HG02623 (cell line): Measurements from ENCODE around the gene REXO5.
"Not testable (repeated sequence)": the region's sequence is repeated elsewhere in the genome, so short reads cannot be mapped to it uniquely, and the experiment has no call there.

Source experiments
- ATAC-seq: cut with Tn5 transposase; IDR thresholded peaks from one replicate; pipeline ENCODE4 v1.9.1; 2021; ENCODE audit warnings: moderate library complexity; ENCODE audit not compliant: unreplicated experiment

The REXO5 gene

DNA sequence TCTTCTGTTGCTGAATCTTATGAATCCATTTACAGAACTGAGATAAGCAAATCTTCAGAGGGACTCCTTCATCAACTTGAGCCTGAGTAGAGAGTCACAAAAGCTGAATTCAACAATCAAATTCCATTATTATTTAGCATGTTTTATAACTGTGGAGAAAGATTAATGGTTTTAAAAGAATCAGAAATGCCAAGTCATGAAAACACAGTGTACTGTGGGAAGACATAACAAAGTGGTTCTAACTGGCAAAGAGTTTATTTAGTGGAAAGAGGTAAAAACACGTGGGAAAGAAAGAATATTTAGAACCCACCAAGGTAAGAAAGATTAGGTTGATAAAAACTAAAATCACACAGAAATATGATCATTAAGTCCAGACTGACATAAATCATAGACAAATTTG is 5.0 kb upstream of the REXO5 start:
- ATAC-seq, result no peak

DNA sequence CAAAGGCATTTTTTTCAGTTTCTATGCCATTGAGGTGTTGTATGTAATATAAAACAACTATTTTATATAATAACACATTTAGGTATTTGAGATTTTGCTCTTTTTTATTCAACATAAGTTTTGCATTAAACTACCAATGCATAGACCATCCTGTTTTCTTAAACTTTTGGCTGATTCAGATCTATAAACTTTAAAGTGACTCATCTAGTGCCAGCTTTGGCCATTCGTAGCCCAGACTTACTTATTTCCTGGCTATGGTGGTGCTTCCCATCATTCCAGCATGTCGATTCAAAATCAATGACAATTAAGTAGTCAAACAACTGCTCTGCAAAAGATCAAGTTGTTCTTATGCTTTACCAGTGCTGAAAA is 3.2 kb upstream of the REXO5 start:
- ATAC-seq, result no peak

DNA sequence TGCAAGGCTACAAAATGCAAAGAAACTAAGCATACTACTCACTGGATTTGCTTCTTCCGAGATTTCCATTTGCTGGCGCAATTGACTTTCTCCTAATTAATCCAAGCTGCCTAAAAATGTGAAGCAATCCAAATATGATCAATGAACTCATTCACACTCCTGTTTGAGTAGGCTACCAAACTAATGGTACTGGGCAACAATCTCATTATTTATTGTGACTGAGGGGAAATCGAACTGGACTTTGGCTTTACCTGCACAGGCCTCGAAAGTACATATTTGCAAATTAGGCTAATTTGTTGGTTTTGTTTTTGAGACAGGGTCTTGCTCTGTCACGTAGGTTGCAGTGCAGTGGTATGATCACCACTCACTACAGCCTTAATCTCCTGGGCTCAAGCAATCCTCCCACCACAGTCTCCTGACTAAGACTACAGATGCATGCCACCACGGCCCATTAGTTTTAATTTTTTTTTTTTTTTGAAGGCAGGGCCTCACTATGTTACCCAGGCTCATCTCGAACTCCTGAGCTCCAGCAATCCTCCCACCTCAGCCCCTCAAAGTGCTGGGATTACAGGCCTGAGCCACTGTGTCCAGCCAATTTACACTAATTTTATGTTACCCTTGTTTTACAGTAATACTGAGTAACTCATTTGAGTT is 2.6 kb upstream of the REXO5 start:
- ATAC-seq, result no peak

DNA sequence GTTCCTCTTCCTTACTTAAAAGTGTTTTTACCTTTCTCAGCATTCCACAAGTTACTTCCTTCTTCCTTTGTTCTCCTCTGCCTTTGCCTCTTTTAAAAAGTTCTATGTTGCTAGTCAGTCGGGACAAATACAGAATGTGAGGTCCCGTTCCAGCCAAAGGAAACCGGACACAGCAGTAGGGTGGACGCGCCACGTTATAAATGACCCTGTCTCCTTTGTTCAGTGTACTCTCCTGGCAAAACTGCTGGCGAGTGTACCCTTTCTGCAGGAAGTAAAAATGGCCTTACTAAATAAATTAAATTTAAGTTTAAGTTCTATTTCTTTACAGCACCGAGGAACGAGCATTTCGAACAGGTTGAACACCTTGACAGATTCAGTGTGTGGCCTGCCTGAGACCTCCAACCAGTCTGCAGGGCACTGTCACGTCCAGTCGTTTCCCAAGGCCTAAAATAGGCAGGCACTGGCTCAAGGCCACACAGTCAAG is 601 bp upstream of the REXO5 start:
- ATAC-seq, result not testable (repeated sequence)

DNA sequence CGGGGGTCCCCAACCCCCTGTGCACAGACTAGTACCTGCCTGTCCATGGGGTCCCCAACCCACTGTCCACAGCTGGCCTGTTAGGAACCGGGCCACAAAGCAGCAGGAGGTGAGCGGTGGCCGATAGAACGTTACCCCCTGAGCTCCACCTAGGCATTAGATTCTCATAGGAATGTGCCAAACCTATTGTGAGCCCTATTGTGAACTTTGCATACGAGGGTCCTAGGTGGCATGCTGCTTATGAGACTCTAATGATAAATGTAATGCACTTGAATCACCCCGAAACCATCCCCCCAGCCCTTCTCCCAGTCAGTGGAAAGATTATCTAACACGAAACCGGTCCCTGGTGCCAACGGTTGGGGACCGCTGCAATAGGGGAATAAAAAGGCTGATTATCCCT is 1.5 kb downstream of the REXO5 start:
- ATAC-seq, result no peak

DNA sequence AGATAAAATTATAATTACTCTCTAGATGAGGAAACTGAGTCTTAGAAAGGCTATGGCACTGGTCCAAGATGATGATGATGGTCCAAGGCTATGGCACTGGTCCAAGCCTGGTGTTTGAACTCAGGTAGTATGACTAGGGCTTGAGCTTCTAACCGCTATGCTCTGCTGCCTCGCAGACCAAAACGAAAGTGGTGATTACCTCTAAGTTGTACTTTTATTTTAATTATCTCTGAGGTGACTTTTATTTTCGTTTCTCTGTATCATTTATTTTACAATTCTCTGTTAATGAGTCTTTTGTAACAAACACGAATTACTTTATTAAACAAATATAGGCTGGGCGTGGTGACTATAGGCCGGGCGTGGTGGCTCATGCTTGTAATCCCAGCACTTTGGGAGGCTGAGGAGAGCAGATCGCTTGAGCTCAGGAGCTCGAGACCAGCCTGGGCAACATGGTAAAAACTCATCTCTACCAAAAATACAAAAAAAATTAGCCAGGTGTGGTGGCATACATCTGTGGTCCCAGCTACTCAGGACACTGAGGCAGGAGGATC is 5.6 kb downstream of the REXO5 start:
- no peak for ATAC-seq

DNA sequence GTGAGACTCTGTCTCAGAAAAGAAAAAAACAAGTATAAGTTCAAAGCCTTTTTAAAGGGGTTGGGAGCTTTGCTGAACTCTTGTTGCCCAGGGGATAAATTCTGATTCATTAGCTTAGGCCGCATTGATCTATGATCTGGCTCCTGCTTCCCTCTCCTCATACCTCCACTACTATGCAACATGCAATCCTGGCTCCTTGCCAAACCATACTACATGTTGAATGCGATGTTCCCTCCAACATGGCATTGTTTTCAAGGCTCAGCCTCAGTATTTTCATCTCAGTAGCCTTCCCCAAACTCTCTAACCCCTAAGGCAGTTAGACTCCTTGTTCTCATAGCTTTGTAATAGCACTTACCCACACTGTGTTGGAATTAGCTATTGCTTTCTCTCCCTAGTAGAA is 6.2 kb downstream of the REXO5 start:
- ATAC-seq, result no peak

DNA sequence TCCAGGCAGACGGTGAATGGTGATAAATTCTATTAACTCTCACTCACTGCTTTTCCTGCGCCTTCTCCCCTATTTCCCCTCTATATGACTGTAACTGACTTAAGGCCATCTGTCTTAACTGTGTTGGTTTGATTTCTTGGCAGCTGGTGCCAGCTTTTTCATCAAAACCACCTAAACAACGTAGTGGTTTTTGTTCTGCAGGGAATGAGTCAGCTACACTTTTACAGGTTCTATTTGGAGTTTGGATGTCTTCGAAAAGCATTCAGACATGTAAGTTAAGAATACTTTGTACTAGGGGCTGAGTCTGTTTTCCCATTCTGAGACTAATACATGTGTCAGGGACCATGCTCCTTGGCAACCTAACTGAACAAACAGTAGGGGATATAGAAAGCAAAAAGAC is 8.5 kb downstream of the REXO5 start:
- ATAC-seq, result no peak

DNA sequence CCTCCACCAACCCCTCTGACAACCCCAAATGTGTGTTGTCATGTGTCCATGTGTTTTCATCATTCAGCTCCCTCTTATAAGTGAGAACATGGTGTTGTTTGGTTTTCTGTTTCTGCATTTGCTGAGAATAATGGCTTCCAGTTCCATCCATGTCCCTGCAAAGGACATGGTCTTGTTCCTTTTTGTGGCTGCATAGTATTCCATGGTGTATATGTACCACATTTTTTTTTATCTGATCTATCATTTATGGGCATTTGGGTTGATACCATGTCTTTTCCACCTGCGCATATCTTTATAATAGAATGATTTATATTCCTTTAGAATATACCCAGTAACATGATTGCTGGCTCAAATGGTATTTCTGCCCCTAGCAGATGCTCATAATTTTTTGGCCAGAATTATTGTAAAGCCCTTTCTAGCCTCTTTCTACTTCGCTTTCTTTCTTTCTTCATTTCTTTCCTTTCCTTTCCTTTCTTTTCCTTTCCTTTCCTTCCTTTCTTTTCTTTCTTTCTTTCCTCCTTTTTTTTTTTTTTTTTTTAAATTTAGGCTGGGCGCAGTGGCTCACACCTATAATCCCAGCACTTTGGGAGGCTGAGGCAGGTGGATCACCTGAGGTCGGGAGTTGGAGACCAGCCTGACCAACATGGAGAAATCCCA is 12.7 kb downstream of the REXO5 start:
- no peak for ATAC-seq

DNA sequence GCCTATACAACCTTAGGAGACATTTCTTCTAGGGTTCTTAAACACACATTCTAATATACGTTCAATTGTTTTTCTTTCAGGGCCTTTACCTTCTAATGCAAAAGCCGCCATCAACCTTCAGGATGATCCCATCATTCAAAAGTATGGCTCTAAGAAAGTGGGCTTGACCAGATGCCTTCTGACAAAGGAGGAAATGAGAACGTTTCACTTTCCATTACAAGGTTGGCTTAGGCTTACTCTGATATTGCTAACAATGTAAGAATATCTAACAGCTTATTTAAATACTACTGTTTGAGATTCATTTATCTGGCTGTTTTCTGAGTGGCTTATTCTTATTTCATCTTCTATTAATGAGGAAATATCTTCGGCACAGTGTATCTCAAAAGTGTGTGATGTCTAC is 15.4 kb downstream of the REXO5 start:
- ATAC-seq, result no peak

DNA sequence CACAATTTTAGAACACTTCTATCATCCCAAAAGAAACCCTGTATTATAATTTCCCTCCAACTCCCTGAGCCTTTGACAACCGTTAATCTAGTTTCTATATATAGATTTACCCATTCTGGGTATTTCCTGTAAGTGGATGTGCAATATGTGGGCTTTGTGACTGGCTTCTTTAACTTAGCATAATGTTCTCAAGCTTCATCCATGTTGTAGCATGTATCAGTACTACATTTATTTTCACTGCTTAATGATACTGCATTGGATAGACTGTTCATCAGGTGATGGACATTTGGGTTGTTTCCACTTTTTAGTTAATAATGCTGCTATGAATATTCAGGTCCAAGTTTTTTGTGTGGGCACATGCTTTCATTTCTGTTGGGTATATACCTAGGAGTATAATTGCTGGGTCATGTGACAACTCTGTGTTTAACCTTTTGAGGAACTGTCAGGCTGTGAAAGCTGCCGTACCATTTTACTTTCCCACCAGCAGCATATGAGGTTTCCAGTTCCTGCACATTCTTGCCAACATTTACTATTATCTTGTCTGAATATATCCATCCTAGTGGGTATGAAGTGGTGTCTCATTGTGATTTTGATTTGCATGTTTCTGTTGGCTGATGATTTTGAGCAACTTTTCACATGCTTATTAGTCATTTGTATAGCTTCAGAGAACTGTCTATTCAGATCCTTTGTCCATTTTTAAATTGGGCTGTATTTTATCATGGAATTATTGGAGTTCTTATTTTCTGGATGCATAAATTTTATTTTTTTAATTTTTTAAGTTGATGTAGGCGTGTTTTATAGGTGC is 16.4 kb downstream of the REXO5 start:
- no peak for ATAC-seq

DNA sequence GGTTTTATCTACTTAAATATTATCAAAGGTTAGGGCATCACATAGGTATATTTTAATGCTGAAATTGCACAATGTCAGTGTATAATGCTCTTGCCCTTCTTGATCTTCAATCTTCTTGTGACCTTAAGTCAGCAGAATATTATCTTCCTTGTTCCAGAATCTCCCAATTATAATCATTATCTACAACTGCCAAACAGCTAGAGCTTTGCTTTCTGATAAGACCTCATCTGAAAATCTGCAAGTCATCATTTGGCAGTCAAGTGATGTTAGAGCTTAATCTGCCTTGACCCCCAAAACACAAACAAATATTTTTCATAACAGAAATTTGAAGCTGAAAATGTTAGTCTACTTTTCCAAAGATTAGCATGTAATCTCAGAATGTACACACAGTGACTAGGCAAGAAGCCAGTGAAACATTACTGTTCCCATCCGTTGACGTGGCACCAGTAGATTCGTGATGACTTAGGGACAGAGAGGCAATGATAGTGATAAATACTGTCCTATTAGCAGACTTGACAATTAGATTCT is 19.8 kb downstream of the REXO5 start:
- no peak for ATAC-seq

DNA sequence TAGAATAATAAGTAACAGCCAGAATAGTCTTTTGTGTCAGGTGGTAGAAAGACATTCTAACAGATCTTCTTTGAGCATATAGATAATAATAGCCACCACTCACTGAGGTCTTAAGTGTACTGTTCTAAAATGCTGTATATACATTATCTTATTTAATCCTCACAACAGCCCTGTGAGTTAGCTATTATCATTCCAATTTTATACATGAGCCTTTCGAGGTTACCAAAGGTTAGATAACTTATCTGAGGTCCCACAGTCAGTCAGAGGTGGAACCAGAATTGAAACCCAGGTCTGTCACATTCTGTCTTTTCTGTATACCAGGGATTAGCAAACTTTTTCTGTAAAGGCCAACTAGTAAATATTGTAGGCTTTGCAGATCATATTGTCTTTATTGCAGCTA is 23.2 kb downstream of the REXO5 start:
- ATAC-seq, result no peak

DNA sequence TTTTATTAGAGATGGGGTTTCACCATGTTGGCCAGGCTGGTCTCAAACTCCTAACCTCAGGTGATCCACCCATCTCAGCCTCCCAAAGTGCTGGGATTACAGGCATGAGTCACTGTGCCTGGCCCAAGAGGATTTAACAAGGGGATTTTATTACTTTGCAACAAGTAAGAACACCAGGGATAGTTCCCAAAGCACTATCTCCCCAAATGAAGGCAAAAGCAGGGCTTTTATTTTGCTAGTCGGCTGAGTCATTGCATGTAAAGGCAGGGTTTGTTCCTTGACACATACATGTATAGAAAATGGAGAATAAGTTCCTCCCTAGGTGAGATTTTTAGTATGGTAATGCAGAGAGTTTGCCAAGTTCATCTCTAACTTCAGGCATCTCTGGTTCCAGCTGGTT is 24.0 kb downstream of the REXO5 start:
- no peak for ATAC-seq

DNA sequence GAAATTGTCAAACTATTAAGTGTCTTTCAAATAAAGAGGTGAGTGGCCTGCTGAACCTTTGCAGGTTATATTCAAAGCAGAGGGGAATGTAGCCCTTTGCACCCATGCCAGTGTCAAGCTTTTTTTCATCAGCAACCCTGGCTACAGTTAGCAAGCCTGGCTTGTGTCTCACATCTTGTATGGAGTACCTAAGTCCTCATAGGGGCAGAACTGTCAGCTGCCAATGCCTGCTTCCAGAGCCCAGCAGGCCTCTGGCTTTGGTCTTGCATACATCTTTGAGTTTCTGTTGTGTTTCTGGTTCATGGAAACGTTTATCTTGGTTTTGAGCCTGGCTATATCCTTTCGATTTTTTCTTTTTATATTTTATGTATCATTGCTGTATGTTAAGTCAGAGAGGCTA is 26.8 kb downstream of the REXO5 start:
- ATAC-seq, result no peak

DNA sequence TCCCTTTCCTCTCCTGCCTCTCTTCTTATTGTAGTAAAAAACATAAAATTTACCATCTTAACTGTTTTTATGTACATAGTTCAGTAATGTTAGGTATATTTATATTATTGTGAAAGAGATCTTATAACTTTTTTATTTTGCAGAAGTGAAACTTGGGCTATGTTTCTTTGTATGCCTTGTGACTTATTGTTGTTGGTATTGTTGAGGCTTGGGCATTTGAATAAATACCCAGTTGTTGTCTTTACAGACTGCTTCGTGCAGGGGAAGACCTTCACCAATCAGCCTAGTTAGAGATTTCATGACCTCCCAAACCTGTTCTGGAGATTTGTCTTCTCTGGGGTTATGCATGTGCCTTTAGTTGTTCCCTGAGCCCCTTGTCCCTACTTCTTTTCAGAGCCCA is 31.9 kb downstream of the REXO5 start:
- ATAC-seq, result no peak

DNA sequence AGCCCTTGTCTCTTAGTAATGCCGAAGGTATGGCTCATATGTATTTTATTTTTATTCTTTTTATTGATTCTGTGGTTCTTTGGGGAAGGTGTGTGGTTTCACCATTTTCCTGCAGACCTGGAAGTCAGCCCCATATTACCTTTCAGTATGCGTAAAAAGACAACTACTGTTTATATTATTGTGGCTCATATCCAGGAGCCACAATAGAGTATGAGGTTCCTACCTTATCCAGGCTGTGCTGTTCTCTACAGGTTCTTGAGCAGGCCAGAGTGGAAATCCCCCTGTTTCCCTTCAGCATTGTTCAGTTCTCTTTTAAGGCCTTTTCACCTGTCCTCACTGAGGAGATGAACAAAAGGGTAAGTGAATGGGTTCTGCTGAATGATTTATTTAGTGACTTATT is 33.2 kb downstream of the REXO5 start:
- no peak for ATAC-seq

DNA sequence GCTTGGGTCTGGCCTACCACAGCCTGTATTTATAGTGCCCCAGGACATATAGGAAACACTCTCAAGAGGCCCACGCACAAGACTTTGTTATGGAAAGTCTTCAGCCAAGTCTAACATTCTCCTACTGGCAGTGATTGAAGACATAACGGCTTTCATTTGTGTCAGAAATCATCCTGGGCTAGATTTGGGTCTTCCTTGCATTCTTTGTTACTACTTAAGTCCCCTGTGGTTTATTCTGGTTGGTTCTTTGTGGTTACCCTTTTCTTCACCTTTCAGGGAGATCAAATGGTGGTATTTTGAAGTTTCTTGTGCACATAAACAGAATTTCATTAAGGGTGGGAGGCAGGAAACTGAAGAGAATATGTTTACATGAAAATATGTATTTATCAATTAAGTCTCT is 37.7 kb downstream of the REXO5 start:
- ATAC-seq, result no peak

DNA sequence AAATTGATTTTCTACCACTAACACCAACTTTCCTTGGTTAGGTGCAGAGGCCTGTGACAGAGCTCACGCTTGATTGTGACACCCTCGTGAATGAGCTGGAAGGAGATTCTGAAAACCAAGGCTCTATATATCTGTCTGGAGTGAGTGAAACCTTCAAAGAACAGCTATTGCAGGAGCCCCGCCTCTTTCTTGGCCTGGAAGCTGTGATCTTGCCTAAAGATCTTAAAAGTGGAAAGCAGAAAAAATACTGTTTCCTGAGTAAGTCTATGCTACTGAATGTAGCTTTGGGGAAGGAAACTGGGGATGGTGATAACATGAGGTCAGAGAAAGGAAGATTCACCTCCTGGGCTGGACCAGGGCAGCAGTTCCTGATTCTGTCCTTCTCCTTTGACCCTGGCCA is 38.3 kb downstream of the REXO5 start:
- no peak for ATAC-seq

DNA sequence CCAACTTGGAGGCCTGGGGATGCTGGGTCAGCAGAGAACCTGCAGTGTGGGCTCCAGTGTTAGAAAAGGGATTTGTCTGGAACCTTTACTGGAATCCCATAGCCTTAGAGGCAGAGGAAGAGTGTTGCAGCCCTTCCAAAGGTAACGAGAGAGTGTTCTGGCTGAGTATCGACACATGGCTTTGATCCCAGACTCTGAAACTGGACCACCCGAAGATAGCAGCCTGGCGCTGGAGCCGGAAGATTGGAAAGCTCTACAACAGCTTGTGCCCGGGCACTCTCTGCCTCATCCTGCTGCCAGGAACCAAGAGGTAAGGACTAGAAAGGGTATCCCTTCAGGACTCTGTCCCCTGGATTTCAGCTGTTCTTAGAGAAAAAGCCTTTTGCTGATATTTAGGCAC is 39.7 kb downstream of the REXO5 start:
- ATAC-seq, result no peak

DNA sequence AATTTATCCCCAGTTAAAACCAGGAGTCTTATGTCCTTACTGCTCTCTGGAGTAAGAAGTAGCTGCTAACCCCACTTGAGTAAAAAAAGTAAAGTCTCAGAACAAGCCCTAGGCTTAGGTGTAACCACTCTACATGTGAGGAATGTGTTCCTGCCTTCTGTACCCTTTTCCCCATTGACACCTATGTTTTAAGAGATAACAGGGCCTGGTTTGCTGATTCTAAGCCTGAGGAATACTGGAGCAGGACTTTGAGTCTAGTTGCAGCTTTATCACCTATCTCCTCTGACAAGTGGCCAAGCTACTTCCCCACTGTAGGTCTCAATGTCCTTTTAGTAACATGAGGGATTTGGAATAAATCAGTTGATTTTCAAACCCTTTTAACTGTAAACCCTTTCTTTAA is 40.2 kb downstream of the REXO5 start:
- no peak for ATAC-seq

DNA sequence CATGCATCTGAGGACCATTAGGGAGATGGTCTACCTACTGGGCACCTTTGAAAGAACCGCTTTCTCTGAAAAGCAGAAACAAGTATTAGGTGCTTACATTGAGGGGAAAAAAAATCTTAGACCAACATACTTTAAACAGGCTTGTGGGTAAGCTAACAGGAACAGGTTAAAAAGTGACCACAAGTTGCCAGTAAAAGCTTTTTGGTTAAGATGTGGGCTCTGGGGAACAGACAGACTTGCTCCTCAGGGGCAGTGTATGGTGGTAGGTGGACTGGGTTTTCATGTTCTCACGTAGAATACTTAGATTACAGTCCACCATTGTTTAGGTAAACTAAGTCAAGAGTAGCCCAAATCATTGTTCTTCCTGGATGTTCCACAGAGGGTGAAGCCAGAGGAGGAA is 41.2 kb downstream of the REXO5 start:
- ATAC-seq, result no peak
